Right atrium auricular region (tissue), 2 donors: Measurements from ENCODE around the gene TMEM117. TPM values are rescaled to one million over a fixed set of nuclear protein-coding genes. Genes with fewer than 3 reads are reported as not detected.
A peak's percentile ranks its signal among the peaks of the same experiment; 100 is the strongest.

ENCODE experiments used
- DNase-seq: peaks from one replicate; pipeline ENCODE4 v3.0.0-alpha.2; 2019; ENCODE audit warnings: low spot score
- H3K27ac ChIP-seq, 2 donors: fragments of 200-600 bp; sonication (generic); 1 replicate in 1 of 2; 2 replicates in 1 of 2; pipeline ENCODE4 v1.5.1; 2016 to 2019
- H3K27me3 ChIP-seq, 2 donors: fragments of 200-600 bp; sonication (generic); one replicate each; pipeline versions ENCODE4 v1.5.1 to v1.6.0; 2017 to 2019
- H3K36me3 ChIP-seq: fragments of 200-600 bp; sonication (generic); one replicate; pipeline ENCODE4 v1.5.1; 2016
- H3K4me1 ChIP-seq, 2 donors: fragments of 200-600 bp; sonication (generic); one replicate each; pipeline versions ENCODE4 v1.5.1 to v1.6.0; 2017 to 2019
- H3K4me3 ChIP-seq, 2 donors: fragments of 200-600 bp; sonication (generic); 1 replicate in 1 of 2; 2 replicates in 1 of 2; pipeline ENCODE4 v1.5.1; 2017 to 2019; ENCODE audit warnings: mild to moderate bottlenecking in 1 of 2, moderate library complexity in 1 of 2
- H3K9me3 ChIP-seq, 2 donors: fragments of 200-600 bp; sonication (generic); one replicate each; pipeline ENCODE4 v1.5.1; 2019
- CTCF ChIP-seq, 2 donors: fragments of 200-600 bp; sonication (generic); IDR thresholded peaks; one replicate each; pipeline ENCODE4 v1.5.1; 2019; ENCODE audit warnings: antibody characterized with exemption in 2 of 2
- total RNA-seq, 2 donors: library from RNA; depleted of rRNA; stranded (reverse); fragments of >200 nt; gene quantifications; one replicate each; pipeline ENCODE4 v1.1.0, GENCODE V29; 2016

The TMEM117 gene
- total RNA-seq, 2 donors from 2014 or later: 10.8 to 24.1 TPM

- Histone ChIP-seq H3K27me3 (no peaks in the 10 kb centered on the region), H3K4me1 (no peaks in the 10 kb centered on the region), H3K9me3 (no peaks in the 10 kb centered on the region), H3K36me3 (no peaks in the 10 kb centered on the region), H3K27ac (no peak overlapping the region), H3K4me3 (no peak overlapping the region)
- no peak for DNase-seq
- TF ChIP-seq CTCF (IDR thresholded peaks at IDR 0.05): no peak
These were observed 292.3 kb downstream of the TMEM117 start for GRCh38 chr12:44127966-44128710.

- no peaks in the 10 kb centered on the region for H3K36me3 ChIP-seq
- H3K27ac ChIP-seq: no peak overlapping the region
- no peak for DNase-seq
- no peaks in the 10 kb centered on the region for H3K27me3 ChIP-seq
- TF ChIP-seq CTCF (IDR thresholded peaks at IDR 0.05): no peak
- peaks cover 0 to 10% of the 10 kb centered on the region in 2 donors for H3K9me3 ChIP-seq
- H3K4me3 ChIP-seq: no peak overlapping the region
- no peaks in the 10 kb centered on the region for H3K4me1 ChIP-seq
These were observed 307.3 kb downstream of the TMEM117 start for GRCh38 chr12:44143175-44143574.

GRCh38 chr12:44148936-44149335, 313.1 kb downstream of the TMEM117 start:
- H3K27ac ChIP-seq: no peak overlapping the region
- H3K4me1 ChIP-seq: no peaks in the 10 kb centered on the region
- TF ChIP-seq CTCF (IDR thresholded peaks at IDR 0.05): no peak
- H3K36me3 ChIP-seq: no peaks in the 10 kb centered on the region
- DNase-seq: no peak
- H3K4me3 ChIP-seq: no peak overlapping the region
- no peaks in the 10 kb centered on the region for H3K9me3 ChIP-seq
- H3K27me3 ChIP-seq: no peaks in the 10 kb centered on the region

GRCh38 chr12:44154128-44154527, 318.2 kb downstream of the TMEM117 start:
- H3K36me3 ChIP-seq: no peaks in the 10 kb centered on the region
- no peak for TF ChIP-seq CTCF (IDR thresholded peaks at IDR 0.05)
- H3K27me3 ChIP-seq: no peaks in the 10 kb centered on the region
- H3K27ac ChIP-seq: no peak overlapping the region
- no peak for DNase-seq
- H3K4me3 ChIP-seq: peak overlapping the region in 1 of 2 donors; percentile 17
- H3K9me3 ChIP-seq: no peaks in the 10 kb centered on the region
- peaks cover 0 to 10% of the 10 kb centered on the region in 2 donors for H3K4me1 ChIP-seq

- no peaks in the 10 kb centered on the region for H3K27me3 ChIP-seq
- DNase-seq: no peak
- H3K4me1 ChIP-seq: peaks cover 0 to 10% of the 10 kb centered on the region in 2 donors
- no peak overlapping the region for H3K27ac ChIP-seq
- H3K36me3 ChIP-seq: no peaks in the 10 kb centered on the region
- H3K4me3 ChIP-seq: no peak overlapping the region
- TF ChIP-seq CTCF (IDR thresholded peaks at IDR 0.05): no peak
- no peaks in the 10 kb centered on the region for H3K9me3 ChIP-seq
These were observed 319.5 kb downstream of the TMEM117 start for GRCh38 chr12:44155358-44155757.

- TF ChIP-seq CTCF (IDR thresholded peaks at IDR 0.05): no peak
- H3K4me1 ChIP-seq: peaks cover 0 to 10% of the 10 kb centered on the region in 2 donors
- H3K36me3 ChIP-seq: no peaks in the 10 kb centered on the region
- H3K9me3 ChIP-seq: no peaks in the 10 kb centered on the region
- no peak for DNase-seq
- H3K4me3 ChIP-seq: no peak overlapping the region
- H3K27me3 ChIP-seq: no peaks in the 10 kb centered on the region
- H3K27ac ChIP-seq: no peak overlapping the region
These were observed 321.5 kb downstream of the TMEM117 start for GRCh38 chr12:44157359-44157758.
